Smooth muscle cell (in vitro differentiated cells): ENCODE data around the gene NADSYN1. TPM values are rescaled to one million over a fixed set of nuclear protein-coding genes. Genes with fewer than 3 reads are reported as not detected.

Experiments used
- DNase-seq: peaks from one replicate; lab custom pipeline; 2025; ENCODE audit not compliant: unreplicated experiment; lab: John Stamatoyannopoulos, UW
- H2AFZ ChIP-seq: fragments of 200-600 bp; sonication (generic); 2 replicates; pipeline ENCODE4 v1.6.0; 2016; ENCODE audit warnings: antibody characterized with exemption, low read depth, mild to moderate bottlenecking
- H3F3A ChIP-seq: fragments of 200-600 bp; sonication (generic); 2 replicates; pipeline ENCODE4 v1.6.0; 2017; ENCODE audit warnings: antibody characterized with exemption, low read depth
- H3K27ac ChIP-seq: fragments of 200-600 bp; sonication (generic); 2 replicates; pipeline ENCODE4 v1.5.1; 2016; ENCODE audit warnings: low read depth, mild to moderate bottlenecking
- H3K27me3 ChIP-seq: fragments of 200-600 bp; sonication (generic); 2 replicates; pipeline ENCODE4 v1.6.1; 2016; ENCODE audit warnings: low read depth, mild to moderate bottlenecking
- H3K36me3 ChIP-seq: fragments of 200-600 bp; sonication (generic); 2 replicates; pipeline ENCODE4 v1.5.1; 2016; ENCODE audit warnings: low read depth
- H3K4me1 ChIP-seq: fragments of 200-600 bp; sonication (generic); 2 replicates; pipeline ENCODE4 v1.5.1; 2016; ENCODE audit warnings: low read depth
- H3K4me2 ChIP-seq: fragments of 200-600 bp; sonication (generic); 2 replicates; pipeline ENCODE4 v1.6.0; 2016; ENCODE audit warnings: mild to moderate bottlenecking
- H3K4me3 ChIP-seq: fragments of 200-600 bp; sonication (generic); 2 replicates; pipeline ENCODE4 v1.5.1; 2016; ENCODE audit warnings: mild to moderate bottlenecking
- H3K79me2 ChIP-seq: fragments of 200-600 bp; sonication (generic); 2 replicates; pipeline ENCODE4 v1.6.0; 2016; ENCODE audit warnings: low read depth, mild to moderate bottlenecking
- H3K9ac ChIP-seq: fragments of 200-600 bp; sonication (generic); 2 replicates; pipeline ENCODE4 v1.6.0; 2016; ENCODE audit warnings: low read depth
- H3K9me3 ChIP-seq: fragments of 200-600 bp; sonication (generic); replicated peaks from 2 replicates; pipeline ENCODE4 v1.5.1; 2016; ENCODE audit warnings: low read depth
- H4K20me1 ChIP-seq: fragments of 200-600 bp; sonication (generic); 2 replicates; pipeline ENCODE4 v1.6.0; 2016; ENCODE audit warnings: low read depth
- CTCF ChIP-seq: fragments of 200-600 bp; sonication (generic); IDR thresholded peaks from 2 replicates; pipeline ENCODE4 v1.5.1; 2017; ENCODE audit warnings: borderline replicate concordance, mild to moderate bottlenecking, antibody characterized with exemption; ENCODE audit not compliant: insufficient read depth, poor library complexity, severe bottlenecking
- WGBS: methylation state at CpG from one replicate; pipeline ENCODE4 v1.1.7; 2016; ENCODE audit warnings: low lambda C conversion rate; 5-methylcytosine and 5-hydroxymethylcytosine counted together
- polyA plus RNA-seq: library from polyadenylated mRNA; unstranded; fragments of >200 nt; fragmentation: Nextera tagmentation; extraction: Ambion mirVana; gene quantifications from 2 replicates; pipeline ENCODE4 v1.2.1, GENCODE V29; 2016
- total RNA-seq: library from RNA; depleted of rRNA; stranded (reverse); fragments of >200 nt; gene quantifications from 2 replicates; pipeline ENCODE4 v1.2.3, GENCODE V29; 2014

NADSYN1 gene
- total and polyA plus RNA-seq, 2 experiments from 2014 or later, result 30.2 to 33.8 TPM

GRCh38 chr11:71449596-71449995, 3.4 kb upstream of the NADSYN1 start:
- no peaks in the 10 kb centered on the region for H3K27me3 ChIP-seq
- H4K20me1 ChIP-seq, result peaks cover 17% of the 10 kb centered on the region
- H3K36me3 ChIP-seq, result peaks cover 4% of the 10 kb centered on the region
- no peak overlapping the region for H3K27ac ChIP-seq
- peak overlapping the region; percentile 70 for H3K4me3 ChIP-seq
- no peak for DNase-seq
- no peaks in the 10 kb centered on the region for H3K9me3 ChIP-seq
- H2AFZ ChIP-seq, result peak overlapping the region; percentile 96
- H3K9ac ChIP-seq, result peak overlapping the region; percentile 64
- WGBS, result 7% methylated on average over 6 of the region's 6 CpGs
- H3K79me2 ChIP-seq, result peaks cover 12% of the 10 kb centered on the region
- TF ChIP-seq CTCF, result no peak
- H3K4me1 ChIP-seq, result peaks cover 11% of the 10 kb centered on the region
- peak overlapping the region; percentile 92 for H3K4me2 ChIP-seq
- H3F3A ChIP-seq, result no peaks in the 10 kb centered on the region

GRCh38 chr11:71450507-71450906, 2.5 kb upstream of the NADSYN1 start:
- H3K9ac ChIP-seq, result no peak overlapping the region
- H3K4me3 ChIP-seq, result peak overlapping the region; percentile 70
- TF ChIP-seq CTCF, result no peak
- no peak overlapping the region for H2AFZ ChIP-seq
- H3K27ac ChIP-seq, result no peak overlapping the region
- peaks cover 12% of the 10 kb centered on the region for H3K79me2 ChIP-seq
- no peaks in the 10 kb centered on the region for H3F3A ChIP-seq
- peaks cover 11% of the 10 kb centered on the region for H3K4me1 ChIP-seq
- peak overlapping the region; percentile 92 for H3K4me2 ChIP-seq
- H3K9me3 ChIP-seq, result no peaks in the 10 kb centered on the region
- peaks cover 20% of the 10 kb centered on the region for H4K20me1 ChIP-seq
- no peaks in the 10 kb centered on the region for H3K27me3 ChIP-seq
- H3K36me3 ChIP-seq, result peaks cover 4% of the 10 kb centered on the region
- 79% methylated on average over 2 of the region's 2 CpGs for WGBS
- no peak for DNase-seq

- H3F3A ChIP-seq, result no peaks in the 10 kb centered on the region
- peaks cover 12% of the 10 kb centered on the region for H3K79me2 ChIP-seq
- H3K36me3 ChIP-seq, result peaks cover 4% of the 10 kb centered on the region
- DNase-seq, result no peak
- no peak overlapping the region for H3K4me2 ChIP-seq
- no peak overlapping the region for H3K4me3 ChIP-seq
- H3K27ac ChIP-seq, result no peak overlapping the region
- peaks cover 24% of the 10 kb centered on the region for H4K20me1 ChIP-seq
- peaks cover 11% of the 10 kb centered on the region for H3K4me1 ChIP-seq
- H3K9me3 ChIP-seq, result no peaks in the 10 kb centered on the region
- H3K9ac ChIP-seq, result no peak overlapping the region
- H3K27me3 ChIP-seq, result no peaks in the 10 kb centered on the region
- TF ChIP-seq CTCF, result no peak
- WGBS, result 89% methylated on average over 3 of the region's 3 CpGs
- no peak overlapping the region for H2AFZ ChIP-seq
Observed at GRCh38 chr11:71450939-71451338, 2.1 kb upstream of the NADSYN1 start.

- peak overlapping the region; percentile 90 for H3K4me2 ChIP-seq
- peaks cover 11% of the 10 kb centered on the region for H3K4me1 ChIP-seq
- no peak overlapping the region for H3K27ac ChIP-seq
- H3K36me3 ChIP-seq, result no peaks in the 10 kb centered on the region
- peak overlapping the region; percentile 97 for H3K4me3 ChIP-seq
- WGBS, result 71% methylated on average over 9 of the region's 9 CpGs
- no peaks in the 10 kb centered on the region for H3K9me3 ChIP-seq
- H3K9ac ChIP-seq, result no peak overlapping the region
- H4K20me1 ChIP-seq, result peaks cover 25% of the 10 kb centered on the region
- H3F3A ChIP-seq, result no peaks in the 10 kb centered on the region
- no peaks in the 10 kb centered on the region for H3K27me3 ChIP-seq
- no peak for DNase-seq
- no peak for TF ChIP-seq CTCF
- H3K79me2 ChIP-seq, result peaks cover 12% of the 10 kb centered on the region
- H2AFZ ChIP-seq, result no peak overlapping the region
Observed at GRCh38 chr11:71451596-71452198, 1.3 kb upstream of the NADSYN1 start.
